ENCODE results near the gene EMSY. TPM values are rescaled to one million over a fixed set of nuclear protein-coding genes. Genes with fewer than 3 reads are reported as not detected.

Gene EMSY
- total RNA-seq, 4 donors from 2014 or later, result 29.0 to 39.8 (median 37.5) TPM

DNA sequence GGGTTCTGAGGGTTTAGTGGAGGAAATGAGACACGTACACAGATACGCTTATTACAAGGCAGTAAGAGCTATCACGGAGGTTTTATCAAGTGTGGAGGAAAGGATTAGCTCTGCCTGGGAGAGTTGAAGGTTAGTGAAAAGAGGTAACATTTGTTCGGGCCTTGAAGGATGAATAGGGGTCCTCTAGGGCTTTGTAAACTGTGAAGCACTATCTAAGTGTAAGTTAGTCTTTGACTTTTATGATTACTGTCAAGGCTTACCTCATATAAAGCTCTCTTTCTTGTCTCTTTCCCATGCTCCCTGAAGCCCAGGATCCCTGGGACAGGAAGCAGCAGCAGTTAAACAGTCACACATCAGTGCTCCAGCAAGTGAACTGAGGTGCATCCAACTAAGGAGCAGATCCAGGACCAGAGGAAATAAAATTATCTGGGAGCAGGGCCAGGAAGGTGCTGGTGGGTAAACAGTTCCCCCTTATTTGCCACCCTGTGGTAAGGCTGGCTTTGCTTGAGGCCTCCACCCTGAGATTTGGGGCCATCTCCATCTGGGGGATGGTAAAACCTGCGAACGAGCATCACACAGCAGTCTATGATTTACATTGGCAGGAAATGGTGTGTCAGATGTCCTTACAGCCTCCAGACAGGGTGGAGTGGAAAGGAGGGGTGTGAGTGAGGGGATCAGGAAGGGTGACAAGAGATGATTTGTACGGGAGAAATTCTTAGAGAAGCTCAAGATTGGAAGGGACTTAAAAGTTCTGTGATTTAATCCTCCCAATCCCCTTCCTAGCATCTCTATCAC, 36.5 kb upstream of the EMSY start:
- H3K36me3 ChIP-seq, result no peaks in the 10 kb centered on the region
- no peak overlapping the region for H3K4me3 ChIP-seq
- TF ChIP-seq POLR2AphosphoS5 (IDR thresholded peaks at IDR 0.05), result no peak
- no peak for TF ChIP-seq POLR2A (IDR thresholded peaks at IDR 0.05)
- TF ChIP-seq, protein P1, sequence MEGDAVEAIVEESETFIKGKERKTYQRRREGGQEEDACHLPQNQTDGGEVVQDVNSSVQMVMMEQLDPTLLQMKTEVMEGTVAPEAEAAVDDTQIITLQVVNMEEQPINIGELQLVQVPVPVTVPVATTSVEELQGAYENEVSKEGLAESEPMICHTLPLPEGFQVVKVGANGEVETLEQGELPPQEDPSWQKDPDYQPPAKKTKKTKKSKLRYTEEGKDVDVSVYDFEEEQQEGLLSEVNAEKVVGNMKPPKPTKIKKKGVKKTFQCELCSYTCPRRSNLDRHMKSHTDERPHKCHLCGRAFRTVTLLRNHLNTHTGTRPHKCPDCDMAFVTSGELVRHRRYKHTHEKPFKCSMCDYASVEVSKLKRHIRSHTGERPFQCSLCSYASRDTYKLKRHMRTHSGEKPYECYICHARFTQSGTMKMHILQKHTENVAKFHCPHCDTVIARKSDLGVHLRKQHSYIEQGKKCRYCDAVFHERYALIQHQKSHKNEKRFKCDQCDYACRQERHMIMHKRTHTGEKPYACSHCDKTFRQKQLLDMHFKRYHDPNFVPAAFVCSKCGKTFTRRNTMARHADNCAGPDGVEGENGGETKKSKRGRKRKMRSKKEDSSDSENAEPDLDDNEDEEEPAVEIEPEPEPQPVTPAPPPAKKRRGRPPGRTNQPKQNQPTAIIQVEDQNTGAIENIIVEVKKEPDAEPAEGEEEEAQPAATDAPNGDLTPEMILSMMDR (IDR thresholded peaks at IDR 0.05), result no peak
- TF ChIP-seq EP300 (IDR thresholded peaks at IDR 0.05), result no peak
- H3K4me1 ChIP-seq, result peaks cover 0 to 12% (median 0%) of the 10 kb centered on the region in 3 donors
- no peak overlapping the region for H3K27ac ChIP-seq
- WGBS, 2 donors (ENCODE audit: low coverage in 1 of 2), result 69 to 75% methylated on average over 5 to 7 of the region's 7 CpGs
- no peaks in the 10 kb centered on the region for H3K9me3 ChIP-seq
- no peak for ATAC-seq
- H3K27me3 ChIP-seq, result peaks cover 7% of the 10 kb centered on the region

DNA sequence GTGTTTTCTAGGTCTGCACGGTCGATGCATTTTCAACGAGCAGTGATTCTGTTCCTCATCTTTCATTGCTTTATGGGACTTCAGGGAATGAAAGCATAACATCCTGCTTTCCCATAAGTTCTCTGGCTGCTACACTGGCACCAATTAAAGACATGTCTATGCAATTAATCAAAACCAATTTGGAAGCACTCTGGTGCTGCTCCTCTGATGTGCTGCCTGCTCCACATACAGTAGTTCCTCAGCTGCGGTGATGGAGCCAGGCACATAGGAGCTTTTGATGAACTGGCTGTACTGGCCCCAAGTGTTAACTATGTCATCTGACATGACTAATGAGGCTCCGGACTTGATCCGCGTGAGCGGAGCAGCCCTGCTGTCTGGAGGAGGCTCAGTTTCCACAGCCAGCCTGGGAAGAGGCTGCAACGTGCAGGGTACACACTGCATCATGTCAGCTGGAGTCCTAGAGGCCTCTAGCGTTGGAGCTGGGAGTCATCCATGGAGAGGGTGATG, 33.9 kb upstream of the EMSY start:
- Histone ChIP-seq H3K27ac (no peak overlapping the region), H3K9me3 (no peaks in the 10 kb centered on the region), H3K36me3 (no peaks in the 10 kb centered on the region), H3K4me1 (peaks cover 0 to 12% (median 0%) of the 10 kb centered on the region in 3 donors), H3K27me3 (peaks cover 8% of the 10 kb centered on the region), H3K4me3 (no peak overlapping the region)
- no peak for TF ChIP-seq POLR2AphosphoS5 (IDR thresholded peaks at IDR 0.05)
- no peak for TF ChIP-seq POLR2A (IDR thresholded peaks at IDR 0.05)
- TF ChIP-seq EP300 (IDR thresholded peaks at IDR 0.05), result no peak
- TF ChIP-seq, protein P1 (IDR thresholded peaks at IDR 0.05), result no peak
- ATAC-seq, result no peak
- WGBS, 2 donors (ENCODE audit: low coverage in 1 of 2), result 38 to 79% methylated on average over 3 of the region's 10 CpGs

DNA sequence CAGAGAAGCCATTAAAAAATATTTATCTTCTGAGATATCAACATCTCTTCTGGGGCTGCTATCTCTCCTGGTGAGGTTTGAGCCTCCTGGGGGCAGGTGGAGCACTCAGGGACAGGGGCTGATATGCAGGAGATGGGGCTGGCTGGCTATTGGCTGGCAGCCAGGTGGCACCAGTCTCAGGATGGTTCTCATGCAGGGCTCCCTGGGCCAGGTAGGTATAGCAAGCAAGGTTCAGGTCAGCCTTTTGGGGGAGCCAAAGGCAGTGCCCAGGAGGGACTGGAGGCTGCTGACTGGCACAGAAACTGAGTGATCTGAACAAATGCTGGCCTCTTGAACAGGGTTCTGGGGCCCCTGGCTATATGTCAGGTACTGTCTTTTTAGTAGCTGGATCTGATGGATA, 29.7 kb upstream of the EMSY start:
- no peaks in the 10 kb centered on the region for H3K36me3 ChIP-seq
- peaks cover 0 to 12% (median 0%) of the 10 kb centered on the region in 3 donors for H3K4me1 ChIP-seq
- H3K9me3 ChIP-seq, result no peaks in the 10 kb centered on the region
- no peak overlapping the region for H3K4me3 ChIP-seq
- H3K27me3 ChIP-seq, result peaks cover 6% of the 10 kb centered on the region
- TF ChIP-seq POLR2A (IDR thresholded peaks at IDR 0.05), result no peak
- no peak for TF ChIP-seq POLR2AphosphoS5 (IDR thresholded peaks at IDR 0.05)
- TF ChIP-seq EP300 (IDR thresholded peaks at IDR 0.05), result no peak
- TF ChIP-seq, protein P1 (IDR thresholded peaks at IDR 0.05), result no peak
- ATAC-seq, result no peak
- H3K27ac ChIP-seq, result no peak overlapping the region

- TF ChIP-seq POLR2A (IDR thresholded peaks at IDR 0.05), result no peak
- TF ChIP-seq EP300 (IDR thresholded peaks at IDR 0.05), result no peak
- TF ChIP-seq, protein P1 (IDR thresholded peaks at IDR 0.05), result no peak
- no peak overlapping the region for H3K27ac ChIP-seq
- no peak for ATAC-seq
- no peak overlapping the region for H3K4me3 ChIP-seq
- H3K27me3 ChIP-seq, result peaks cover 5% of the 10 kb centered on the region
- no peaks in the 10 kb centered on the region for H3K9me3 ChIP-seq
- no peaks in the 10 kb centered on the region for H3K4me1 ChIP-seq
- H3K36me3 ChIP-seq, result no peaks in the 10 kb centered on the region
- 47 to 49% methylated on average over 2 to 3 of the region's 3 CpGs for WGBS, 2 donors (ENCODE audit: low coverage in 1 of 2)
Measured at GRCh38 chr11:76419896-76420295, 24.9 kb upstream of the EMSY start.

DNA sequence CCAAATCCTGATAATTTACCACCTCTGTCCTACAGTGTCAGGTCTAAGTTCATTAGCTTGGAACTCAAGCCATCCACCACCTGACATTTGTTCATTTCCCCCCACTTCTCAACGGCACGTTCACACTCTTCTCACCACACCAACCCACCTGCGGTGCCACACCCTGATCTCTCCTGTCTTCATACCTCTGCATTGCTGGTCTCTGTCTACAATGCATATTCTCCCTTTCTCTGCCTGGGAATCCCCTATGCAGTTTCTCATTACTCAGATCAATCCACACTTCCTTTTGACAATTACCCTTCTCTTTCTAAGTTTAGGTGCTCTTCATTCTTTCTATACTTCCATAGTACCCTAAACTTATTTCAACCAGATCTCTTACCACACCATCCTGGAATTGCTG, 20.4 kb upstream of the EMSY start:
- Histone ChIP-seq H3K27me3 (peaks cover 7% of the 10 kb centered on the region), H3K4me1 (no peaks in the 10 kb centered on the region), H3K9me3 (no peaks in the 10 kb centered on the region), H3K36me3 (no peaks in the 10 kb centered on the region), H3K4me3 (no peak overlapping the region), H3K27ac (no peak overlapping the region)
- TF ChIP-seq EP300 (IDR thresholded peaks at IDR 0.05) (no peak), POLR2A (IDR thresholded peaks at IDR 0.05) (no peak), POLR2AphosphoS5 (IDR thresholded peaks at IDR 0.05) (no peak)
- TF ChIP-seq, protein P1 (IDR thresholded peaks at IDR 0.05), result no peak
- WGBS, 2 donors (ENCODE audit: low coverage in 1 of 2), result 51 to 68% methylated on average over 3 of the region's 3 CpGs
- ATAC-seq, result no peak
